SU-DHL-6 (cell line): ENCODE measurements around the gene WDPCP.
"Not testable (repeated sequence)": the region's sequence is repeated elsewhere in the genome, so short reads cannot be mapped to it uniquely, and the experiment has no call there.

Source experiments
- EZH2phosphoT487 ChIP-seq: fragments of 200-600 bp; sonication (generic), shearing (Covaris generic); conservative IDR thresholded peaks from 2 replicates; pipeline ENCODE4 v1.6.1; 2018; ENCODE audit warnings: mild to moderate bottlenecking, antibody characterized with exemption, low read length, moderate library complexity, mixed read lengths
- TF ChIP-seq, protein P1 (sequence below): fragments of 200-600 bp; sonication (generic); IDR thresholded peaks from one replicate; pipeline ENCODE4 v1.5.1; 2017; ENCODE audit warnings: antibody characterized with exemption, mild to moderate bottlenecking, low read length, moderate library complexity; ENCODE audit not compliant: insufficient read depth, poor library complexity, severe bottlenecking

DNA sequence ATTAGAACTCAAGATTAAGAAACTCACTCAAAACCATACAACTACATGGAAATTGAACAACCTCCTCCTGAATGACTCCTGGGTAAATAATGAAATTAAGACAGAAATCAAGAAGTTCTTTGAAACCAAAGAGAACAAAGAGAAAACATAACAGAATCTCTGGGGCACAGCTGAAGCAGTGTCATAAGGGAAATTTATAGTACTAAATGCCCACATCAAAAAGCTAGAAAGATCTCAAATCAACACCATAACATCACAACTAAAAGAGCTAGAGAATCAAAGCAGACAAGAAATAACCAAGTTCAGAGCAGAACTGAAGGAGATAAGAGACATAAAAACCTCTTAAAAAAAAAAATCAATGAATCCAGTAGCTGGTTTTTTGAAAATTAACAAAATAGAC, 30.5 kb downstream of the WDPCP start:
- TF ChIP-seq, protein P1, sequence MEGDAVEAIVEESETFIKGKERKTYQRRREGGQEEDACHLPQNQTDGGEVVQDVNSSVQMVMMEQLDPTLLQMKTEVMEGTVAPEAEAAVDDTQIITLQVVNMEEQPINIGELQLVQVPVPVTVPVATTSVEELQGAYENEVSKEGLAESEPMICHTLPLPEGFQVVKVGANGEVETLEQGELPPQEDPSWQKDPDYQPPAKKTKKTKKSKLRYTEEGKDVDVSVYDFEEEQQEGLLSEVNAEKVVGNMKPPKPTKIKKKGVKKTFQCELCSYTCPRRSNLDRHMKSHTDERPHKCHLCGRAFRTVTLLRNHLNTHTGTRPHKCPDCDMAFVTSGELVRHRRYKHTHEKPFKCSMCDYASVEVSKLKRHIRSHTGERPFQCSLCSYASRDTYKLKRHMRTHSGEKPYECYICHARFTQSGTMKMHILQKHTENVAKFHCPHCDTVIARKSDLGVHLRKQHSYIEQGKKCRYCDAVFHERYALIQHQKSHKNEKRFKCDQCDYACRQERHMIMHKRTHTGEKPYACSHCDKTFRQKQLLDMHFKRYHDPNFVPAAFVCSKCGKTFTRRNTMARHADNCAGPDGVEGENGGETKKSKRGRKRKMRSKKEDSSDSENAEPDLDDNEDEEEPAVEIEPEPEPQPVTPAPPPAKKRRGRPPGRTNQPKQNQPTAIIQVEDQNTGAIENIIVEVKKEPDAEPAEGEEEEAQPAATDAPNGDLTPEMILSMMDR, result not testable (repeated sequence)
- not testable (repeated sequence) for TF ChIP-seq EZH2phosphoT487
